Measurements from ENCODE around the gene FCAR.
"Not testable (repeated sequence)": the region's sequence is repeated elsewhere in the genome, so short reads cannot be mapped to it uniquely, and the experiment has no call there.

The FCAR gene

DNA sequence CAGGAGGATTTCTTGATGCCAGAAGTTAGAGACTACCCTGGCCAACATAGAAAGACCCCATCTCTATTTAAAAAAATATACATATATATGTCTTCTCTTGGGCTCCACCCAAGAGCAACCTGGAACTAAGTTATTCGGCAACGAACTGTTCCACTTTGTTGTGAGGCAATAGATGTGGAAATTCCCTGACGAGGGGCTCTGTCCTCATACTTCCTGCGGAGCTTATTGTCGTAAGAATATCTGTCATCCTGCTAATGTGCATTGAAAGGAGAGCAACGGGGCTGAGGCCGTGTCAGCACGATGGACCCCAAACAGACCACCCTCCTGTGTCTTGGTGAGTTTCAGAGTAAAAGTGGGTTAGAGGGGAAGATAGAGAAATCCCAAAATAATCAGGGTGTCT, at the start of gene FCAR:
Gene FCAR, plus strand, starts transcription at position 246 of the 400 bp plus-strand sequence. Its CDS starts 55 bp downstream, at position 301.
- Histone ChIP-seq H3K36me3 (ENCODE audit: insufficient read depth, low read length) (no peaks in the 10 kb centered on the region), H3K4me1 (ENCODE audit: insufficient read depth, low read length) (no peaks in the 10 kb centered on the region), H3K4me3 (ENCODE audit: low read depth in 1 of 2, low read length in 2 of 2) (no peak within 1 kb of the TSS), H3K27ac (ENCODE audit: low read depth, low read length) (no peak within 1 kb of the TSS), H3K27me3 (ENCODE audit: control insufficient read depth in 1 of 2, insufficient read depth in 2 of 2, low read length in 2 of 2) (no peaks in the 10 kb centered on the region), H3K9ac (ENCODE audit: low read length) (no peak within 1 kb of the TSS), H3K9me3 (ENCODE audit: low read length) (no peaks in the 10 kb centered on the region)

DNA sequence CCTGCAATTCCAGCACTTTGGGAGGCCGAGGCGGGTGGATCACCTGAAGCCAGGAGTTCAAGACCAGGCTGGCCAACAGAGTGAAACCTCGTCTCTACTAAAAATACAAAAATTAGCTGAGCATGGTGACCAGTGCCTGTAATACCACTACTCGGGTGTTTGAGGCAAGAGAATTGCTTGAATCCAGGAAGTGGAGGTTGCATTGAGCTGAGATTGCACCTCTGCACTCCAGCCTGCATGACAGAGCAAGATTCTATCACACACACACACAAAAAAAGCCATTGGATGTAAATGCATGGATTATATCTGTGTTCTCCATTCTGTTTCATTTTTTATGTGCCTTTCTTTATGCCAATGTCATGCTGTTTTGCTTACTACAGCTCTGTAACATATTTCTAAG, 49.6 kb upstream of the FCAR start:
- H3K4me1 ChIP-seq (ENCODE audit: insufficient read depth, low read length); H3K27ac ChIP-seq (ENCODE audit: low read depth, low read length); H3K36me3 ChIP-seq (ENCODE audit: insufficient read depth, low read length); H3K9ac ChIP-seq (ENCODE audit: low read length); H3K27me3 ChIP-seq (ENCODE audit: control insufficient read depth in 1 of 2, insufficient read depth in 2 of 2, low read length in 2 of 2); H3K9me3 ChIP-seq (ENCODE audit: low read length); H3K4me3 ChIP-seq (ENCODE audit: low read depth in 1 of 2, low read length in 2 of 2): not testable (repeated sequence)

DNA sequence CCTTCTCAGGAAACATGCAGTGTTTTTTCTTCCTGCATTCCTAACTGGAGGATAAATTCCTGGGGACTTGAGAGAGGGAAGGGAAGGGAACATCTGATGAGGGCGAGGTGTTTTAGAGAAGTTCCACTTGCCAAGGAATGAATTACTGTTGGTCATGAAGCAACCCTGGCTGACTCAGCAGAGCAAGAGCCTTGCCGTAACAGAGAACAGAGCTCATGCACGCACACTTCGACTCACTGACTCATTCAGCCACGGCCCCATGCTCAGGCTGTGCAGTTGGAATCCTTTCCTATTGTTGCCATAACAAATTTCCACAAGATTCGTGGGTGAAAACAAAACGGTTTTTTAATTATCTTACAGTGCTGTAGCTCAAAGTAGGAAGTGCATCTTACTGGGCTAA, 48.7 kb upstream of the FCAR start:
- H3K36me3 ChIP-seq (ENCODE audit: insufficient read depth, low read length); H3K27me3 ChIP-seq (ENCODE audit: control insufficient read depth in 1 of 2, insufficient read depth in 2 of 2, low read length in 2 of 2); H3K4me1 ChIP-seq (ENCODE audit: insufficient read depth, low read length); H3K9me3 ChIP-seq (ENCODE audit: low read length); H3K4me3 ChIP-seq (ENCODE audit: low read depth in 1 of 2, low read length in 2 of 2); H3K27ac ChIP-seq (ENCODE audit: low read depth, low read length); H3K9ac ChIP-seq (ENCODE audit: low read length): not testable (repeated sequence)

DNA sequence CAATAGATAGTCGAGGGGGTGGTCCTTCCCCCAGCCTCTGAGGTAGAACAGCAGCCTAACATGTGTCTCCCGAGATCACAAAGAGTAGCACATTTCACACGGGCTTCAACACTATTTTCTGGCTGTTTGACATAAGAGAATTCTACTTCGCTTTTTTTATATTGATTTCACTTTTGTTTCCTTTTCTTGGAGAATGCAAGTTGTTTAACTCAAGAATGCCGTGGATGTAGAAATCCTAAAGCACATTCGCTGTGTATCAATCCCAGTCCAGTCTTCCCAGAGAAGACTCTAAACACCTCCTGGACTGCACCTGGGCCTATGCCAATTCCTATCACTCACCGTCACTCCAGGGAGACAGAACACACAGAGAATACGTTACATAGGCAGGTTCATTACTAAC, 46.0 kb upstream of the FCAR start:
- not testable (repeated sequence) for H3K9ac ChIP-seq (ENCODE audit: low read length); H3K4me3 ChIP-seq (ENCODE audit: low read depth in 1 of 2, low read length in 2 of 2); H3K27ac ChIP-seq (ENCODE audit: low read depth, low read length); H3K9me3 ChIP-seq (ENCODE audit: low read length); H3K27me3 ChIP-seq (ENCODE audit: control insufficient read depth in 1 of 2, insufficient read depth in 2 of 2, low read length in 2 of 2); H3K36me3 ChIP-seq (ENCODE audit: insufficient read depth, low read length); H3K4me1 ChIP-seq (ENCODE audit: insufficient read depth, low read length)

DNA sequence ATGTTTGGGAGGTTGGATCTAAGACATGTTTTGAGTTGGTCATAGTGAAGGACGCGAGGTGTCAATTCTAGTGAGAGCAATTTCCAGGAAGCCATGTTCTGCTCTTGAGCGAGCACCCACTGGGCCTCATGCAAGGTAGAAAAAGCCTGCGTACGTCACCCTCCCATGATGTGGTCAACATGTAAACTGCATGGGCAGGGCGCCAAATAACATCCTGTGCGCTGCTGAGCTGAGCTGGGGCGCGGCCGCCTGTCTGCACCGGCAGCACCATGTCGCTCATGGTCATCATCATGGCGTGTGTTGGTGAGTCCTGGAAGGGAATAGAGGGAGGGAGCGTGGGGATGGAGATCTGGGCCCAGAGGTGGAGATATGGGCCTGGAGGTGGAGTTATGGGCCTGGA, 41.5 kb upstream of the FCAR start, which contains the start of gene KIR2DS4:
Gene KIR2DS4, plus strand, starts transcription at position 181 of the 400 bp plus-strand sequence.
- not testable (repeated sequence) for H3K36me3 ChIP-seq (ENCODE audit: insufficient read depth, low read length); H3K4me3 ChIP-seq (ENCODE audit: low read depth in 1 of 2, low read length in 2 of 2); H3K27ac ChIP-seq (ENCODE audit: low read depth, low read length); H3K9ac ChIP-seq (ENCODE audit: low read length); H3K4me1 ChIP-seq (ENCODE audit: insufficient read depth, low read length); H3K27me3 ChIP-seq (ENCODE audit: control insufficient read depth in 1 of 2, insufficient read depth in 2 of 2, low read length in 2 of 2); H3K9me3 ChIP-seq (ENCODE audit: low read length)

DNA sequence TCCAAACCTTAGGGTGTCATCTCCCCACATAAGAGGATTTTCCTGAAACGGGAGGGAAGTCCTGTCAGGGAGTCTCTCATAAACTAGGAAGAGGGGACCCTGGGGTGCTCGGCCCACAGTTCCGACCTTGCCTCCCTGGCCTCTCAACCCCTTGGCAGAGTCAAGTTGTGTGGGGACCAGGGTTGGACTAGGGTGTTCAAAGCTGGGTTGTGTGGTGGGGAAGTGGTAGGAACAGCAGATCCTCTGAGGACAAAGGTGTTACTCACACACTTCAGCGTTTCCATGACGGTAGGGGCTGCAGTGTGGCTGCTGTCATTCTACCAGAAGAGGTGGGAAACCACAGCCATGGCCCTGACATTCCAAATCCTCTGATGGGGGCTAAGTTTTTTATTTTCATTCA, 38.9 kb upstream of the FCAR start:
- H3K9ac ChIP-seq (ENCODE audit: low read length); H3K27ac ChIP-seq (ENCODE audit: low read depth, low read length); H3K4me3 ChIP-seq (ENCODE audit: low read depth in 1 of 2, low read length in 2 of 2); H3K4me1 ChIP-seq (ENCODE audit: insufficient read depth, low read length); H3K9me3 ChIP-seq (ENCODE audit: low read length); H3K27me3 ChIP-seq (ENCODE audit: control insufficient read depth in 1 of 2, insufficient read depth in 2 of 2, low read length in 2 of 2); H3K36me3 ChIP-seq (ENCODE audit: insufficient read depth, low read length): not testable (repeated sequence)

DNA sequence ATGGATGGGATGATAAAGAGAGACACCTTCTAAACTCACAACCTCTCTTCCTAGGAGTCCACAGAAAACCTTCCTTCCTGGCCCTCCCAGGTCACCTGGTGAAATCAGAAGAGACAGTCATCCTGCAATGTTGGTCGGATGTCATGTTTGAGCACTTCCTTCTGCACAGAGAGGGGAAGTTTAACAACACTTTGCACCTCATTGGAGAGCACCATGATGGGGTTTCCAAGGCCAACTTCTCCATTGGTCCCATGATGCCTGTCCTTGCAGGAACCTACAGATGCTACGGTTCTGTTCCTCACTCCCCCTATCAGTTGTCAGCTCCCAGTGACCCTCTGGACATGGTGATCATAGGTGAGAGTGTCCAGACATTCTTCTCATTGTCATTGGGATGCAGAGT, 36.5 kb upstream of the FCAR start:
- H3K4me3 ChIP-seq (ENCODE audit: low read depth in 1 of 2, low read length in 2 of 2); H3K9me3 ChIP-seq (ENCODE audit: low read length); H3K4me1 ChIP-seq (ENCODE audit: insufficient read depth, low read length); H3K9ac ChIP-seq (ENCODE audit: low read length); H3K27me3 ChIP-seq (ENCODE audit: control insufficient read depth in 1 of 2, insufficient read depth in 2 of 2, low read length in 2 of 2); H3K36me3 ChIP-seq (ENCODE audit: insufficient read depth, low read length); H3K27ac ChIP-seq (ENCODE audit: low read depth, low read length): not testable (repeated sequence)

DNA sequence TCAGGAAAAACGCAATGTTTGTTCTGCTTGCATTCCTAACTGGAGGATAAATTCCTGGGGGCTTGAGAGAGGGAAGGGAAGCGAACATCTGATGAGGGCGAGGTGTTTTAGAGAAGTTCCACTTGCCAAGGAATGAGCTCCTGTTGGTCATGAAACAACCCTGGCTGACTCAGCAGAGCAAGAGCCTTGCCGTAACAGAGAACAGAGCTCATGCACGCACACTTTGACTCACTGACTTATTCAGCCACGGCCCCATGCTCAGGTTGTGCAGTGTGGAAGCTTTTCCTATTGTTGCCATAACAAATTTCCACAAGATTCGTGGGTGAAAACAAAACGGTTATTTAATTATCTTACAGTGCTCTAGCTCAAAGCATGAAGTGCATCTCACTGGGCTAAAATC, 30.9 kb upstream of the FCAR start:
- H3K36me3 ChIP-seq (ENCODE audit: insufficient read depth, low read length); H3K4me3 ChIP-seq (ENCODE audit: low read depth in 1 of 2, low read length in 2 of 2); H3K27me3 ChIP-seq (ENCODE audit: control insufficient read depth in 1 of 2, insufficient read depth in 2 of 2, low read length in 2 of 2); H3K4me1 ChIP-seq (ENCODE audit: insufficient read depth, low read length); H3K27ac ChIP-seq (ENCODE audit: low read depth, low read length); H3K9ac ChIP-seq (ENCODE audit: low read length); H3K9me3 ChIP-seq (ENCODE audit: low read length): not testable (repeated sequence)

DNA sequence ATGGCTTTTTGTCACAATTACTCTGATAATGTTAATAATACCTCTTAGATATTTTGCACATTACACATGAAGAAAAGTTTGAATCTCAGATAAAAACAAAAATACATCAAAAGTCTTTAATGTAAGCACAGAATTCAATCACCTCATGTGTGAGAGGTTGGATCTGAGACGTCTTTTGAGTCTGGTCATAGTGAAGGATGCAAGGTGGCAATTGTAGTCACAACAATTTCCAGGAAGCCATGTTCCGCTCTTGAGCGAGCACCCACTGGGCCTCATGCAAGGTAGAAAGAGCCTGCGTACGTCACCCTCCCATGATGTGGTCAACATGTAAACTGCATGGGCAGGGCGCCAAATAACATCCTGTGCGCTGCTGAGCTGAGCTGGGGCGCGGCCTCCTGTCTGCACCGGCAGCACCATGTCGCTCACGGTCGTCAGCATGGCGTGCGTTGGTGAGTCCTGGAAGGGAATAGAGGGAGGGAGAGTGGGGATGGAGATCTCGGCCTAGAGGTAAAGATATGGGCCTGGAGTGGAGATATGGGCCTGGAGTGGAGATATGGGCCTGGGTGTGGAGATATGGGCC, 23.9 kb upstream of the FCAR start, which contains the start of gene KIR3DL2:
Gene KIR3DL2, plus strand, starts transcription at position 383 of the 580 bp plus-strand sequence. Its CDS starts 33 bp downstream, at position 416.
- H3K27ac ChIP-seq (ENCODE audit: low read depth, low read length) = not testable (repeated sequence)

DNA sequence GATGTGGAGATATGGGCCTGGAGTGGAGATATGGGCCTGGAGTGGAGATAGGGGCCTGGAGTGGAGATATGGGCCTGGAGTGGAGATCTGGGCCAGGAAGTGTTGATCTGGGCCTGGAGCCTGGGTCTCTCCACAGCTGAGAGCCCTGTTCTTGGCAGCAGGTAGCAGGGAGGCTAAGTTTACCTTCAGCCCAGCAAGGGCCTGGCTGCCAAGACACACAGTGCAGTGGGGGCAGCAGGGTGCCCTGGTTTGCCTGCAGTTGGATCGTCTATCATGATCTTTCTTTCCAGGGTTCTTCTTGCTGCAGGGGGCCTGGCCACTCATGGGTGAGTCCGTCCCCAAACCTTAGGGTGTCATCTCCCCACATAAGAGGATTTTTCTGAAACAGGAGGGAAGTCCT, 23.1 kb upstream of the FCAR start:
- Histone ChIP-seq H3K9ac (ENCODE audit: low read length) (no peak overlapping the region), H3K9me3 (ENCODE audit: low read length) (no peaks in the 10 kb centered on the region), H3K4me3 (ENCODE audit: low read depth in 1 of 2, low read length in 2 of 2) (no peak overlapping the region), H3K36me3 (ENCODE audit: insufficient read depth, low read length) (no peaks in the 10 kb centered on the region), H3K27ac (ENCODE audit: low read depth, low read length) (no peak overlapping the region), H3K4me1 (ENCODE audit: insufficient read depth, low read length) (no peaks in the 10 kb centered on the region), H3K27me3 (ENCODE audit: control insufficient read depth in 1 of 2, insufficient read depth in 2 of 2, low read length in 2 of 2) (peaks cover 0 to 6% of the 10 kb centered on the region in 2 donors)

More for the DNA sequence above, 23.9 kb upstream of the FCAR start, which contains the start of gene KIR3DL2:
- H3K4me1 ChIP-seq (ENCODE audit: insufficient read depth, low read length); H3K36me3 ChIP-seq (ENCODE audit: insufficient read depth, low read length); H3K4me3 ChIP-seq (ENCODE audit: low read depth in 1 of 2, low read length in 2 of 2); H3K9ac ChIP-seq (ENCODE audit: low read length); H3K27me3 ChIP-seq (ENCODE audit: control insufficient read depth in 1 of 2, insufficient read depth in 2 of 2, low read length in 2 of 2); H3K9me3 ChIP-seq (ENCODE audit: low read length): not testable (repeated sequence)

DNA sequence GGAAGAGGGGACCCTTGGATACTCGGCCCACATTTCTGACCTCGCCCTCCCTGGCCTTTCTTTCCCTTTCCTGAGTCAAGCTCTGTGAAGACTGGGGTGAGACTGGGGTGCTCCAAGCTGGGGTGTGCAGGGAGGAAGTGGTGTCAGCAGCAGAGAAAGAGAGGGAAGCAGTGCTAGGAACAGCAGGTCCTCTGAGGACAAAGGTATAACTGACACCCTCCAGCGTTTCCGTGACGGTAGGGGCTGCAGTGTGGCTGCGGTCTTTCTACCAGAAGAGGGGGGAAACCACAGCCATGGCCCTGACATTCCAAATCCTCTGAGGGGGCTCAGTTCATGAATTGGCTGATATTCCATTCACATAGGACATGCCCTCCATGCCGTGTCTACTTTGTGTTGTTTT, 22.7 kb upstream of the FCAR start:
- Histone ChIP-seq H3K4me1 (ENCODE audit: insufficient read depth, low read length) (no peaks in the 10 kb centered on the region), H3K9ac (ENCODE audit: low read length) (no peak overlapping the region), H3K9me3 (ENCODE audit: low read length) (no peaks in the 10 kb centered on the region), H3K4me3 (ENCODE audit: low read depth in 1 of 2, low read length in 2 of 2) (no peak overlapping the region), H3K27me3 (ENCODE audit: control insufficient read depth in 1 of 2, insufficient read depth in 2 of 2, low read length in 2 of 2) (peaks cover 0 to 6% of the 10 kb centered on the region in 2 donors), H3K27ac (ENCODE audit: low read depth, low read length) (no peak overlapping the region), H3K36me3 (ENCODE audit: insufficient read depth, low read length) (no peaks in the 10 kb centered on the region)

DNA sequence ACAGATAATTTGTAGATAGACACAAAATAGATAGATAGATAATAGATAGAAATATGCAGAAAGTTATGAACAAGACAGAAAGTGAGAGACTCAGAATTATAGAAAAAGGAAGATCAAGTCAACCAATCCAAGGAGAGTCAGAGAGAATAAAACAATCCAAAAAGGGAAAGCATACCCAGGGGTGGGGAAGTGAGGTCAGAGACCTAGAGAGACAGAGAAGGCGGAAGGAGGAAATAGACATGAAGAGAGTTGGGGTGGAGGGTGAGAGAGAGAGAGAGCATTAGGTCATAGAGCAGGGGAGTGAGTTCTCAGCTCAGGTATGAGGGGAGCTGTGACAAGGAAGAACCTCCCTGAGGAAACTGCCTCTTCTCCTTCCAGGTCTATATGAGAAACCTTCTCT, 18.8 kb upstream of the FCAR start:
- not testable (repeated sequence) for H3K4me3 ChIP-seq (ENCODE audit: low read depth in 1 of 2, low read length in 2 of 2); H3K36me3 ChIP-seq (ENCODE audit: insufficient read depth, low read length); H3K27me3 ChIP-seq (ENCODE audit: control insufficient read depth in 1 of 2, insufficient read depth in 2 of 2, low read length in 2 of 2); H3K9ac ChIP-seq (ENCODE audit: low read length); H3K4me1 ChIP-seq (ENCODE audit: insufficient read depth, low read length); H3K9me3 ChIP-seq (ENCODE audit: low read length); H3K27ac ChIP-seq (ENCODE audit: low read depth, low read length)

Data from muscle layer of colon (tissue), 2 donors.